AG04450 (cell line): ENCODE data around the gene SMURF1. TPM values are rescaled to one million over a fixed set of nuclear protein-coding genes. Genes with fewer than 3 reads are reported as not detected.

Experiments used
- CTCF ChIA-PET: fragments of 300-600, 350-600 bp; formaldehyde crosslinking; extraction: SDS; loops from one replicate; lab custom pipeline; 2022; ENCODE audit warnings: antibody characterized with exemption, inconsistent platforms; lab: Charles Lee
- POLR2A ChIA-PET: fragments of 350-600 bp; formaldehyde crosslinking; extraction: SDS; loops from one replicate; lab custom pipeline; 2021; ENCODE audit warnings: antibody characterized with exemption, inconsistent platforms; lab: Yijun Ruan, JAX
- DNase-seq: peaks from one replicate; pipeline ENCODE4 v3.0.0-alpha.2; 2011; ENCODE audit warnings: low read depth, low spot score
- H3K27ac ChIP-seq: one replicate; pipeline ENCODE4 v1.5.1; 2012; ENCODE audit warnings: low read depth, low read length, control low read depth
- H3K27me3 ChIP-seq: one replicate; pipeline ENCODE4 v1.6.0; 2012; ENCODE audit warnings: low read length; ENCODE audit not compliant: control insufficient read depth, insufficient read depth
- H3K4me3 ChIP-seq: 2 replicates; pipeline ENCODE4 v1.5.1; 2011; ENCODE audit warnings: mild to moderate bottlenecking, low read depth, low read length, control low read depth
- H3K9me3 ChIP-seq: 2 replicates; pipeline ENCODE4 v1.5.1; 2012; ENCODE audit warnings: low read length; ENCODE audit not compliant: control insufficient read depth, insufficient read depth
- CTCF ChIP-seq: IDR thresholded peaks from 2 replicates; pipeline ENCODE4 v1.5.1; 2011; ENCODE audit warnings: low read depth, low read length, control low read depth, inconsistent platforms
- polyA plus RNA-seq: library from polyadenylated mRNA; depleted of rRNA; stranded (reverse); fragments of >200 nt; gene quantifications from 2 replicates; pipeline ENCODE4 v1.2.3, GENCODE V29; 2011

The SMURF1 gene
- polyA plus RNA-seq, 1 experiment = 17.1 TPM

GRCh38 chr7:99156649-99157048, 12.7 kb upstream of the SMURF1 start:
- Histone ChIP-seq H3K4me3 (no peak overlapping the region), H3K9me3 (no peaks in the 10 kb centered on the region), H3K27ac (no peak overlapping the region), H3K27me3 (peaks cover 4% of the 10 kb centered on the region)
- CTCF ChIA-PET = no interaction called here
- no peak for TF ChIP-seq CTCF
- POLR2A ChIA-PET = no interaction called here
- no peak for DNase-seq

GRCh38 chr7:99155211-99155610, 11.3 kb upstream of the SMURF1 start:
- POLR2A ChIA-PET = no interaction called here
- Histone ChIP-seq H3K9me3 (no peaks in the 10 kb centered on the region), H3K4me3 (no peak overlapping the region), H3K27me3 (no peaks in the 10 kb centered on the region), H3K27ac (no peak overlapping the region)
- no peak for DNase-seq
- CTCF ChIA-PET = no interaction called here
- no peak for TF ChIP-seq CTCF

GRCh38 chr7:99146979-99147378, 3.1 kb upstream of the SMURF1 start:
- no peak for DNase-seq
- ChIA-PET POLR2A (no interaction called here), CTCF (interaction anchor here (1.0 kb wide), 1 partner anchor 166 kb away, joined by 3 read pairs; no protein-coding TSS in a partner anchor)
- no peaks in the 10 kb centered on the region for H3K27me3 ChIP-seq
- TF ChIP-seq CTCF = no peak
- H3K4me3 ChIP-seq = no peak overlapping the region
- H3K9me3 ChIP-seq = no peaks in the 10 kb centered on the region
- no peak overlapping the region for H3K27ac ChIP-seq

GRCh38 chr7:99143521-99143852, 421 bp downstream of the SMURF1 start:
- Histone ChIP-seq H3K27me3 (no peaks in the 10 kb centered on the region), H3K9me3 (no peaks in the 10 kb centered on the region), H3K27ac (peak overlapping the region; percentile 57), H3K4me3 (peak overlapping the region; percentile 72)
- TF ChIP-seq CTCF = no peak
- CTCF ChIA-PET = no interaction called here
- DNase-seq = no peak
- POLR2A ChIA-PET = no interaction called here

DNA sequence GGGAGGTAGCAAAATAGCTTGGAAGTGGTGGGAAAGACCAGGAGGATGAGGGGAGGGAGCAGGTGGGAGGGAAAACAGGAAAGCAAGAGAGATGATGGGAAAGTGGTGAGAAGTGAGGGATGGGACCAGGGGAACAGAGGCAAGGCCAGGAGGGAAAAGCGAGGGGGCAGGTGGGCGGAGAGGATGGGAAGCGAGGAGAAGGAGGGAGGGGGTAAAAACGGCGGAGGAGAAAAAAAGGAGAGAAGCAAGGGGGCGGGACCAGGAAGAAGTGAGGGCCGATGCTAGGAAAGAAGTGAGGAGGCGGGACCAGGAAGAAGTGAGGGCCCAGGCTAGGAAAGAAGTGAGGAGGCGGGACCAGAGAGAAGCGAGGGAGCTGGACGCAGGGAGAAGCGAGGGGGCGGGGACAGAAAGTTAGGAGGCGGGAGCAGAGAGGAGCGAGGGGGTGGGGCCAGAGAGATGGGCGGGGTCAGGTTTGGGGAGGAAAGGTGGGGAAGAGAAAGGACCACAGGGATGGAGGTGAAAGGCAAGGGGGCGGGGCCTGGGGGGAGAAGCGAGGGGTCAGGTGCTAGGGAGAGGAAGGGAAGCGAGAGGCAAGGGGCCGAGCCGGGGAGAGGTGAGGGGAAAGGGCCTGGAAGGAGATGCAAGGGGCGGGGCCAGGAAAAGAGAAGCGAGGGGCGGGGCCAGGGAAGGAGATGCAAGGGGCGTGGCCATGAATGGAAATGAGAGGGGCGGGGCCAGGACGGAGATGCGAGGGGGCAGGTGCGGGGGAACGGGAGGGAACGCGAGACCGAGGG, 984 bp downstream of the SMURF1 start:
- CTCF ChIA-PET = no interaction called here
- H3K9me3 ChIP-seq = no peaks in the 10 kb centered on the region
- peak; percentile 85 for DNase-seq
- H3K27me3 ChIP-seq = no peaks in the 10 kb centered on the region
- peak overlapping the region; percentile 62 for H3K27ac ChIP-seq
- H3K4me3 ChIP-seq = peak overlapping the region; percentile 72
- POLR2A ChIA-PET = interaction anchor here (0.6 to 0.8 kb wide), 5 partner anchors 74 to 160 kb away, joined by 3 to 4 read pairs (median 4); no protein-coding TSS in a partner anchor
- TF ChIP-seq CTCF = no peak
